Endodermal cell (in vitro differentiated cells): ENCODE results near the gene ZNF207. TPM values are rescaled to one million over a fixed set of nuclear protein-coding genes. Genes with fewer than 3 reads are reported as not detected.
"Not testable (repeated sequence)": the region's sequence is repeated elsewhere in the genome, so short reads cannot be mapped to it uniquely, and the experiment has no call there.

ENCODE experiments used
- DNase-seq: peaks from one replicate; pipeline ENCODE4 v3.0.0-alpha.2; 2017
- H3K27ac ChIP-seq: 2 replicates; pipeline ENCODE4 v1.5.1; 2013; ENCODE audit warnings: mild to moderate bottlenecking, low read depth, low read length, moderate library complexity
- H3K27me3 ChIP-seq: 2 replicates; pipeline ENCODE4 v1.6.1; 2013; ENCODE audit warnings: mild to moderate bottlenecking, low read length, moderate library complexity; ENCODE audit not compliant: insufficient read depth, control insufficient read depth, poor library complexity, severe bottlenecking
- H3K36me3 ChIP-seq: 2 replicates; pipeline ENCODE4 v1.7.0; 2013; ENCODE audit warnings: mild to moderate bottlenecking, low read length, moderate library complexity; ENCODE audit not compliant: control insufficient read depth, insufficient read depth
- H3K4me1 ChIP-seq: one replicate; pipeline ENCODE4 v1.7.0; 2013; ENCODE audit warnings: low read length; ENCODE audit not compliant: control insufficient read depth, insufficient read depth
- H3K4me3 ChIP-seq: 2 replicates; pipeline ENCODE4 v1.5.1; 2013; ENCODE audit warnings: mild to moderate bottlenecking, low read length, moderate library complexity
- H3K9ac ChIP-seq: 2 replicates; pipeline ENCODE4 v1.6.1; 2013; ENCODE audit warnings: mild to moderate bottlenecking, low read length, moderate library complexity; ENCODE audit not compliant: poor library complexity, severe bottlenecking; ENCODE audit errors: extremely low read depth
- H3K9me3 ChIP-seq: 2 replicates; pipeline ENCODE4 v1.6.1; 2013; ENCODE audit warnings: mild to moderate bottlenecking, low read length, moderate library complexity; ENCODE audit not compliant: control insufficient read depth
- H3K27ac Mint-ChIP-seq: 2 replicates; pipeline ENCODE4 v1.8.0; 2020; ENCODE audit warnings: mixed read lengths
- H3K27me3 Mint-ChIP-seq: 2 replicates; pipeline ENCODE4 v1.8.0; 2021; ENCODE audit warnings: mild to moderate bottlenecking, mixed read lengths; ENCODE audit not compliant: insufficient read depth
- H3K36me3 Mint-ChIP-seq: 2 replicates; pipeline ENCODE4 v1.8.0; 2020; ENCODE audit warnings: low read depth, mixed read lengths
- H3K4me1 Mint-ChIP-seq: 2 replicates; pipeline ENCODE4 v1.8.0; 2020; ENCODE audit warnings: mixed read lengths
- H3K4me3 Mint-ChIP-seq: 2 replicates; pipeline ENCODE4 v1.8.0; 2020; ENCODE audit warnings: mild to moderate bottlenecking, moderate library complexity, mixed read lengths
- H3K9me3 Mint-ChIP-seq: 2 replicates; pipeline ENCODE4 v1.8.0; 2020; ENCODE audit warnings: mild to moderate bottlenecking, mixed read lengths
- WGBS, 2 experiments: methylation state at CpG; one replicate each; pipeline versions ENCODE4 v1.1.5 to v1.1.7; 2013; ENCODE audit warnings: missing lambda C conversion rate in 2 of 2, mixed read lengths in 1 of 2; ENCODE audit not compliant: insufficient coverage in 1 of 2, insufficient read length in 1 of 2; 5-methylcytosine and 5-hydroxymethylcytosine counted together
- total RNA-seq, 2 donors: library from RNA; stranded (reverse); fragmentation: NEBNext Ultra II Directional in 1 of 2; extraction: Animal tissue kit (Norgen Biotek cat#: 25700) in 1 of 2; gene quantifications; 2 replicates in 1 of 2; 3 replicates in 1 of 2; pipeline ENCODE4 v1.2.1, GENCODE V29; 2021
- TF ChIP-seq, protein P1 (sequence below): fragments of 200-600 bp; sonication (generic); conservative IDR thresholded peaks from 2 replicates; pipeline ENCODE4 v1.5.0; 2021; ENCODE audit warnings: antibody characterized with exemption, mild to moderate bottlenecking

The ZNF207 gene
- total RNA-seq, 2 donors from 2014 or later: 234 to 255 TPM

DNA sequence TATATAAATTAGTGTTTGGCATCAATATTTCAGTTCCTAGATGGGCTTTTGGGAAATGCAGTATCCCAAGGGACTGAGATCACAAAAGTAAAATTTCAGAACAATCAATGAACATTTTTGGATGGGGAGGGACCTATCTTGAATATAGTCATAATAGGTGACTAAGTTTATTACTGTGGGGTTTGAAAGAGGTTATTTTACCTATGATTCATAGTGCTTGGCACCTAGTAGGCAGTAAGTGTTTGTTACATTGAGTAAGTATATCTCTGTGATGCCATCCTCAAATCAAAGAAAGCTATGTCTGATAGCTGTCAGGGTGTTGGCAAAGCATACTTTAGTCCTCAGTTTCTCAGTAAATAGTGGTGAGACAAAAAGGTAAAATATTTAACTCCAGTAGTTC lies 36.9 kb downstream of the ZNF207 start:
- Mint-ChIP-seq H3K27ac (no peak overlapping the region), H3K9me3 (no peaks in the 10 kb centered on the region), H3K36me3 (peaks cover 19% of the 10 kb centered on the region), H3K4me1 (peaks cover 7% of the 10 kb centered on the region), H3K27me3 (no peaks in the 10 kb centered on the region), H3K4me3 (no peak overlapping the region)
- no peaks in the 10 kb centered on the region for H3K9me3 ChIP-seq
- no peaks in the 10 kb centered on the region for H3K27me3 ChIP-seq
- H3K9ac ChIP-seq: no peak overlapping the region
- no peak overlapping the region for H3K4me3 ChIP-seq
- no peak overlapping the region for H3K27ac ChIP-seq
- TF ChIP-seq, protein P1, sequence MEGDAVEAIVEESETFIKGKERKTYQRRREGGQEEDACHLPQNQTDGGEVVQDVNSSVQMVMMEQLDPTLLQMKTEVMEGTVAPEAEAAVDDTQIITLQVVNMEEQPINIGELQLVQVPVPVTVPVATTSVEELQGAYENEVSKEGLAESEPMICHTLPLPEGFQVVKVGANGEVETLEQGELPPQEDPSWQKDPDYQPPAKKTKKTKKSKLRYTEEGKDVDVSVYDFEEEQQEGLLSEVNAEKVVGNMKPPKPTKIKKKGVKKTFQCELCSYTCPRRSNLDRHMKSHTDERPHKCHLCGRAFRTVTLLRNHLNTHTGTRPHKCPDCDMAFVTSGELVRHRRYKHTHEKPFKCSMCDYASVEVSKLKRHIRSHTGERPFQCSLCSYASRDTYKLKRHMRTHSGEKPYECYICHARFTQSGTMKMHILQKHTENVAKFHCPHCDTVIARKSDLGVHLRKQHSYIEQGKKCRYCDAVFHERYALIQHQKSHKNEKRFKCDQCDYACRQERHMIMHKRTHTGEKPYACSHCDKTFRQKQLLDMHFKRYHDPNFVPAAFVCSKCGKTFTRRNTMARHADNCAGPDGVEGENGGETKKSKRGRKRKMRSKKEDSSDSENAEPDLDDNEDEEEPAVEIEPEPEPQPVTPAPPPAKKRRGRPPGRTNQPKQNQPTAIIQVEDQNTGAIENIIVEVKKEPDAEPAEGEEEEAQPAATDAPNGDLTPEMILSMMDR: no peak
- peaks cover 43% of the 10 kb centered on the region for H3K36me3 ChIP-seq
- H3K4me1 ChIP-seq: peaks cover 5% of the 10 kb centered on the region
- no peak for DNase-seq

DNA sequence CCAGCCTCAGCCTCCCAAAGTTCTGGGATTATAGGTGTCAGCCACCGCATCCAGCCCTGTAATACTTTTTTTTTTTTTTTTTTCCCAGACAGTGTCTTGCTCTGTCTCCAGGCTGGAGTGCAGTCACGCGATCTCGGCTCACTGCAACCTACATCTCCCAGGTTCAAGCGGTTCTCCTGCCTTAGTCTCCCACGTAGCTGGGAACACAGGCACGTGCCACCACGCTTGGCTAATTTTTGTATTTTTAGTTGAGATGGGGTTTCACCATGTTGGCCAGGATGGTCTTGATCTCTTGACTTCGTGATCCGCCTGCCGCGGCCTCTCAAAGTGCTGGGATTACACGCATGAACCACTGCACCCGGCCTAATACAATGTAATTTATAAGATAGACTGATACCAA lies 38.2 kb downstream of the ZNF207 start:
- H3K36me3 ChIP-seq: peaks cover 31% of the 10 kb centered on the region
- H3K9me3 ChIP-seq, DNase-seq, H3K36me3 Mint-ChIP-seq, H3K27ac Mint-ChIP-seq, H3K27ac ChIP-seq, H3K9ac ChIP-seq, H3K27me3 ChIP-seq, H3K4me3 ChIP-seq, H3K4me1 Mint-ChIP-seq, H3K4me1 ChIP-seq, H3K9me3 Mint-ChIP-seq, H3K27me3 Mint-ChIP-seq, H3K4me3 Mint-ChIP-seq: not testable (repeated sequence)
- WGBS, 2 experiments: 96% methylated on average over 5 to 13 of the region's 14 CpGs

DNA sequence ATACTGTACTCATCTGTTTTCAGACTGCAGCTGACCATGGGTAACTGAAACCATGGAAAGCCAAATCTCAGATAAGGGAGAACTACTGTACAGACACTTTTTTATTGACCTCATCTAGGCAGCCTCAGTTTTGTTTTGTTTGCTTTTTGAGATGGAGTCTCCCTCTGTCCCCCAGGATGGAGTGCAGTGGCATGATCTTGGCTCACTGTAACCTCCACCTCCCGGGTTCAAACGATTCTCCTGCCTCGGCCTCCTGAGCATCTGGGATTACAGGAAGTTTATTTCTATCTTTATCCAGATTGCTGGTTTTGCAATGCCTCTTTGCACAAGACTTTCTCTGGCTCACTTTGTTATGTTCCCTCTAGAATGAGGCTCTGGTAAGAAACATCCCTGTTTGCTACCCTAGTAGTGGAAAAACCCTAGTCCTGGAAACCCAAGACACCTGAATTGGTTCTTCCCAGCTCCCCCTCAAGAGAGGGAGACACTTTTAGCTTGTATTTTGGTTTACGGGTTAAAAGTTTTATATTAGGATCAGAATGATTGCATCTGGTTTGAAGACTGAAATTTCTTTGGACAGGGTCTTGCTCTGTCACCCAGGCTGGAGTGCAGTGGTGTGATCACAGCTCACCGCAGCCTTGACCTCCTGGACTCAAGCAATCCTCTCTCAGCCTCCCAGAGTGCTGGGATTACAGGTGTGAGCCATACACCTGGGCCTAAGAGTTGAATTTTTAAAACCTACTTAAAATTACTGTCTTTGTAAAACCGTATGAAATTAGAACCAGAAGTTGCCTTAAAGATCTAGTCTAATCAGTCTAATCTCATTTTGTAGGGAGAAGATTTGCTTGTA lies 38.9 kb downstream of the ZNF207 start:
- Histone ChIP-seq H3K36me3 (peaks cover 24% of the 10 kb centered on the region), H3K9ac (no peak overlapping the region), H3K4me1 (no peaks in the 10 kb centered on the region), H3K27me3 (no peaks in the 10 kb centered on the region), H3K4me3 (no peak overlapping the region), H3K27ac (no peak overlapping the region), H3K9me3 (no peaks in the 10 kb centered on the region)
- DNase-seq: no peak
- Mint-ChIP-seq H3K9me3 (peaks cover 4% of the 10 kb centered on the region), H3K27me3 (no peaks in the 10 kb centered on the region), H3K36me3 (peaks cover 9% of the 10 kb centered on the region), H3K27ac (no peak overlapping the region), H3K4me1 (peaks cover 4% of the 10 kb centered on the region), H3K4me3 (no peak overlapping the region)
- 97% methylated on average over 5 to 6 of the region's 6 CpGs for WGBS, 2 experiments
- TF ChIP-seq, protein P1: no peak

DNA sequence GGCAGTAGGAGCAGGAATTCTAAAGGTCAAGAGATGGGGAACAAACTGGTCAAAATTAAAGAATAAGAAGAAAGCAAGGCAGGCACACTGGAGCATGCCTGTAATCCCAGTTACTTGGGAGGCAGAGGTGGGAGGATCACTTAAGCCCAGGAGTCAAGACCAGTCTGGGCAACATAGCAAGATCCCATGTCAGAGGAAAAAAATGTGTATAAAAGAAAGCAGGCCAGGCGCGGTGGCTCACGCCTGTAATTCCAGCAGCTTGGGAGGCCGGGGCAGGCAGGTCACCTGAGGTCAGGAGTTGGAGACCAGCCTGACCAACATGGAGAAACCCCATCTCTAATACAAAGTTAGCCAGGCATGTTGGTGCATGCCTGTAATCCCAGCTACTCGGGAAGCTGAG lies 43.9 kb downstream of the ZNF207 start:
- 98 to 100% methylated on average over 4 to 5 of the region's 5 CpGs for WGBS, 2 experiments
- H3K36me3 Mint-ChIP-seq: peaks cover 14% of the 10 kb centered on the region
- H3K27ac Mint-ChIP-seq: no peak overlapping the region
- no peak overlapping the region for H3K4me3 Mint-ChIP-seq
- no peak overlapping the region for H3K27ac ChIP-seq
- no peak for DNase-seq
- no peaks in the 10 kb centered on the region for H3K4me1 ChIP-seq
- H3K4me3 ChIP-seq: no peak overlapping the region
- H3K4me1 Mint-ChIP-seq: peaks cover 4% of the 10 kb centered on the region
- TF ChIP-seq, protein P1: no peak
- peaks cover 10% of the 10 kb centered on the region for H3K36me3 ChIP-seq
- no peaks in the 10 kb centered on the region for H3K9me3 ChIP-seq
- no peak overlapping the region for H3K9ac ChIP-seq
- no peaks in the 10 kb centered on the region for H3K27me3 ChIP-seq
- peaks cover 4% of the 10 kb centered on the region for H3K9me3 Mint-ChIP-seq
- H3K27me3 Mint-ChIP-seq: no peaks in the 10 kb centered on the region
